ENCODE measurements around the gene RPS2. TPM values are rescaled to one million over a fixed set of nuclear protein-coding genes. Genes with fewer than 3 reads are reported as not detected.

Gene RPS2
- total RNA-seq, 4 donors from 2014 or later = 2,603 to 4,441 (median 3,196) TPM

DNA sequence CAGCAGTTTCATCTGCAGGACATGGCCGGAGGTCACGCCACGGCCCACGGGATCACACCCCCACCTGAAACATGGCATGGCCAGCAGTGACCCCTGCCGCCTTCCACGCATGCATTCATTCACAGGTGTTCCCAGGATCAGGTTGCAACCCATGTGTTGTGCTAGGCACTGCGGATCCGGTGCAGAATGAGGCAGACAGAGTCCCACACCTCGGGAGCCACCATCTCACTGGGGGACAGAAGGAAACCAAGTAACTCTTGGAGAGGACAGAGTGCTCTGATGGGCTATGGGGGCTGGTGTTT, 17.3 kb downstream of the RPS2 start:
- intact Hi-C loops (cut with DNase I; ENCODE audit: low total_unique reads) = no loop called here
- DNase-seq (ENCODE audit: low spot score in 2 of 2) = no peak
- WGBS, 2 donors = 84 to 88% methylated on average over 5 to 6 of the region's 9 CpGs
- H3K4me3 ChIP-seq (ENCODE audit: low read depth, poor library complexity, severe bottlenecking) = no peak overlapping the region
- TF ChIP-seq CTCF (IDR thresholded peaks at IDR 0.05) (no peak), POLR2A (IDR thresholded peaks at IDR 0.05) (no peak)

DNA sequence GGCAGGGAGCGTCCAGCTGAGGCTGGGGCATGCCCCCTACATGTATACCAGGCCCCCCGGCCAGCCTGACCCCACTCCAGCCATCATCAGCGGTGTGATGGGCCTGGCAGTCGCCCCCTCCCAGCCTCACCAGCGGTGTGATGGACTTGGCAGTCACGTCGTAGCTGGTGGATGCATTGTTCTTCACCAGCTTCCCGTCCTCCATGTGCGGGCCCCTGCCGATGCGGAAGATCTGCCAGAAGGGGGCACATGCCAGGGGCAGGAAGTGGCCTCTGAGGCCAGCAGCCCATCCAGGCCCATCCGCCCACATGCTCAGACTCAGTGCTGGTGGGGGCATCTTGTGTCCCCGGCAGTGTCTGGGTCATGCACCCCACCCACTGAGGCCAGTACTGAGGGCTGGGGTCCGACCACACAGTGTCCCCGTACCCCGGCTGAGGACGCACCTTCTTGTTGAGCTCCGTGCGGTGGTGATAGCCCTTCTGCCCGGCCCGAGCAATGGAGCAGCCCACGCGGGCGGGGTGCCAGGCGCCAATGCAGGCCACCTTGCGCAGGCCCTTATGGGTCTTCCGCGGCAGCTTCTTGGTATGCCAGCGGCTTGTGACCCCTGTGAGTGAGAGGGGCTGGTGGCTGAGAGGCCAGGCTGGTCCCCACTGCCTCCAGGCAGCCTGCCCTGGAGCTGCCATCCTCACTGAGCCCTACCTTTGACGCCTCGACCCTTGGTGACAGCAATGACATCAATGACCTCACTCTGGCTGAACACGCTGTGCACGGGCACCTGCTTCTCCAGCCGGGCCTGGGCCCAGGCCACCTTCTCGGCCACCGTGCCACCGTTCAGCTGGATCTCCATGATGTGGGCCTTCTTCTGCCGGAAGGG, 17.9 kb downstream of the RPS2 start:
- no peak for DNase-seq (ENCODE audit: low spot score in 2 of 2)
- intact Hi-C loops (cut with DNase I; ENCODE audit: low total_unique reads) = no loop called here
- H3K4me3 ChIP-seq (ENCODE audit: low read depth, poor library complexity, severe bottlenecking) = no peak overlapping the region
- TF ChIP-seq POLR2A (IDR thresholded peaks at IDR 0.05) (no peak), CTCF (IDR thresholded peaks at IDR 0.05) (no peak)
- 86% methylated on average over 31 to 38 of the region's 38 CpGs for WGBS, 2 donors

DNA sequence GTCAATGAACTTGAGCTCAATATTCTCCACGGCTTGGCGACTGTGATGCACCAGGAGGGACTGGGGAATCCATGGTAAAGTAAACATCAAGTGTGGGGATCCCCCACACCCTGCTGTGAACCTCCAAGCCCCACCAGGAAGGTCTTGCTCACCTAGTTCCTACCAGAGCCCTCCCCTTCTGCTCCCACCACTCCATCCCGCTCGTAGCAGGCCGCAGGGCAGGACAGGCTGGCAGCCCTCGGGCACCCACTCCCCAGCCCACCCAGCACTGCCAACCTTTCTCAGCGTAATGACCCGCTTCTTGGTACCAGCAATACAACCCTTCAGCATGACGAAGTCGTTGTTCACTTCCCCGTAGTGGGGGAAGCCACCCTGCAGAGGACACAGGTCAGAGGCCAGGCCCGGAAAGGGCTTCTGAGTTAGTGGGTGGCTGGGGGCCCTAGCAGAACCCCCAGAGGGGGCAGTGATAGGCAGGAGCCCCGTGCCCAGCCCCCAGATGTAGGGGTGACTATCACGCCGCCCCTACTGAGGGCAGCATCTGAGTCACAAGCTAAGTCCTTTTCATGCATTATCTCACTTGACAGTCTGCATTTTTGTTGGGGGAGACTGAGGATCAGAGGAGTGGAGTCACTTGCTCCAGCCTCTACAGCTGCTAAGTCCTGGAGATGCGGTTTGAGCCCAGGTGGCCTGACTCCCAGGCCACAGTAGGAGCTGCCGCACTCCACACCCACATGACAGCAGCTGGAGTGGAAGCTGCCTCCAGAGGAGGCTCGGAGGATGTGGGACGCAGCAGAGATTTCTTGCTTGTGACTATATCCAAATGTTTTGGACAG, 18.9 kb downstream of the RPS2 start:
- intact Hi-C loops (cut with DNase I; ENCODE audit: low total_unique reads) = no loop called here
- TF ChIP-seq CTCF (IDR thresholded peaks at IDR 0.05) = no peak
- no peak for TF ChIP-seq POLR2A (IDR thresholded peaks at IDR 0.05)
- H3K4me3 ChIP-seq (ENCODE audit: low read depth, poor library complexity, severe bottlenecking) = no peak overlapping the region
- 89 to 90% methylated on average over 19 of the region's 19 CpGs for WGBS, 2 donors
- no peak for DNase-seq (ENCODE audit: low spot score in 2 of 2)

DNA sequence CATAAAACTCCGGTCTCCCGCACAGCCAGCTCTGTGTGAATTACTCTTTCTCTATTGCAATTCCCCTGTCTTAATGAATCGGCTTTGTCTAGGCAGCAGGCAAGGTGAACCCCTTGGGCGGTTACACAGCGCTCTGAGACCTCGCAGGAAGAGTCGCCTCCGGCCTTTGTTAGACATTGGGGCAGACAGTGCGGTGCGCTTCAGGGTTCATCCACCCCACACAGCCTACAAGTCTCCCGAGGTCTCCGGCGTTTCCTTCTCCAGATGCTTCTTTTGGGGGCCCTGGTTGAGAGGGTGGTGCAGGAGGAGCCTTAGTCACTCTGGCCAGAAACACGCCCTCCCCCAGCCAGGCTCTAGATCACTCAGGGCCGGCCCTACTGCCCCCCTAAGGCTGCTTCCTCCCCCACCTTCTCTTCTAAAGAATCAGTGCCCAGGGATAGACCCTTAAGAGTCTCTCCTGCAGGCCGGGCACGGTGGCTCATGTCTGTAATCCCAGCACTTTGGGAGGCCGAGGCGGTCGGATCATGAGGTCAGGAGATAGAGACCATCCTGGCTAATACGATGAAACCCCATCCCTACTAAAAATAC, 19.9 kb downstream of the RPS2 start:
- WGBS, 2 donors = 89 to 95% methylated on average over 21 of the region's 21 CpGs
- TF ChIP-seq POLR2A (IDR thresholded peaks at IDR 0.05) (no peak), CTCF (IDR thresholded peaks at IDR 0.05) (no peak)
- H3K4me3 ChIP-seq (ENCODE audit: low read depth, poor library complexity, severe bottlenecking) = no peak overlapping the region
- intact Hi-C loops (cut with DNase I; ENCODE audit: low total_unique reads) = no loop called here
- DNase-seq (ENCODE audit: low spot score in 2 of 2) = no peak

DNA sequence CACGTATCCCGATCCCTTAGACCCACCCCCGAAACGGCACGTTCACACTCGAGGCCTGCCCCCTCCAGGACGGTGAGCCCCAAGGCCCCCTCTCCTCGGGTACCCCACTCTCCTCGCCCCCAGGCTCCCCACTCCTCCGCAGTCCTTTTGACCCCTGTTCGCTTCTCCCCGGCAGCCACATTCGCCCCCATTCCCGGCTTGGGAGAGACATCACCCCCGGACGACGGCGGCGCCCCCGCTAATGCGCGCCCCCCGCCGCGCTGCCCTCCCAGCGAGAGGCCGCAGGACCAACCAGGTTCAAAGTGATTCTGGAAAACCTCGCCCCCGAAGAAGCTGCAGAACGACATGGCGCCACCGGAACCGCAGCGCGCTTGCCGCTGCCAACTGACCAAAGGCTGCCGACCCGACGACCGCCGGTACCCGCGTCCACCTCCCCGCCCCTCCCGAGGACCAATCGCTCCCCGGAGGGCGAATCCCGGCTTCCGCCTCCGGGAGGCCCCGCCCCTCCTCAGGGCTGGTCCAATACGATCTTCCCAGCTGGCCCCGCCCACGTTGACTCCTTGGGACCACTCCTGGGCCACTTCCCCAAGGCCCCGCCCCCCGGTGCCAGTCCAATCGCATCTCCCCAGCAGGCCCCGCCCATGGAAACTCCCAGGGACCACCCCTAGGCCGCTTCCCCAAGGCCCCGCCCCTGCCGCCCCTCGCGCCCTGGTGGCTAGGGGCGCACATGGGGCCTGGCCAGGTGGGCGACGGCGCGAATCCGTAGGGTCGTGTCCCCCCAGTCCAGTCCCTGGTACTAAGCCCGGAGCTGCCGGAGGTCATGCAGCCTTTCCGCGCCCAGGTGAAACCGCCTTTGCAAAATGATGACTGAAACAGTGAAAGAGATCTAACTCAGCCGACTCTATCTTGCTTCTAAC, 21.6 kb downstream of the RPS2 start, which contains the start of gene MSRB1:
MSRB1 (minus strand) TSS at position 390 of the 917 bp plus-strand sequence; CDS start at position 347, 43 bp downstream.
- intact Hi-C loops (cut with DNase I; ENCODE audit: low total_unique reads) = no loop called here
- peak; percentile 99 to 100 for DNase-seq (ENCODE audit: low spot score in 2 of 2)
- TF ChIP-seq POLR2A (IDR thresholded peaks at IDR 0.05) (no peak), CTCF (IDR thresholded peaks at IDR 0.05) (no peak)
- WGBS, 2 donors = 2 to 3% methylated on average over 35 of the region's 77 CpGs
- H3K4me3 ChIP-seq (ENCODE audit: low read depth, poor library complexity, severe bottlenecking) = peak within 1 kb of the TSS; percentile 72

Measured in lower leg skin (tissue), 4 donors.